Chondrocyte (in vitro differentiated cells): ENCODE measurements around the gene PRPF19. TPM values are rescaled to one million over a fixed set of nuclear protein-coding genes. Genes with fewer than 3 reads are reported as not detected.
A peak's percentile ranks its signal among the peaks of the same experiment; 100 is the strongest.

Experiments
- DNase-seq: peaks from one replicate; pipeline ENCODE4 v3.0.0; 2021; ENCODE audit warnings: mixed read lengths, low spot score
- H3K27ac Mint-ChIP-seq: one replicate; pipeline ENCODE4 v1.8.0; 2021; ENCODE audit warnings: mild to moderate bottlenecking, moderate library complexity, mixed read lengths; ENCODE audit not compliant: unreplicated experiment
- H3K27me3 Mint-ChIP-seq: 2 replicates; pipeline ENCODE4 v1.8.0; 2021; ENCODE audit warnings: low read depth, mixed read lengths
- H3K36me3 Mint-ChIP-seq: 2 replicates; pipeline ENCODE4 v1.8.0; 2021; ENCODE audit warnings: low read depth, mixed read lengths
- H3K4me1 Mint-ChIP-seq: 2 replicates; pipeline ENCODE4 v1.8.0; 2021; ENCODE audit warnings: low read depth, mild to moderate bottlenecking, mixed read lengths
- H3K4me3 Mint-ChIP-seq: one replicate; pipeline ENCODE4 v1.8.0; 2021; ENCODE audit warnings: mild to moderate bottlenecking, moderate library complexity, mixed read lengths; ENCODE audit not compliant: unreplicated experiment
- H3K9me3 Mint-ChIP-seq: 2 replicates; pipeline ENCODE4 v1.8.0; 2021; ENCODE audit warnings: low read depth, mixed read lengths
- CTCF ChIP-seq: fragments of 200-600 bp; sonication (generic); IDR thresholded peaks from 2 replicates; pipeline ENCODE4 v1.5.0; 2021; ENCODE audit warnings: antibody characterized with exemption, mild to moderate bottlenecking, moderate library complexity
- total RNA-seq: library from RNA; stranded (reverse); gene quantifications from 3 replicates; pipeline ENCODE4 v1.2.1, GENCODE V29; 2021

The PRPF19 gene
- total RNA-seq, 1 donor from 2014 or later = 51.3 TPM

- Mint-ChIP-seq H3K27me3 (peaks cover 13% of the 10 kb centered on the region), H3K4me3 (no peak overlapping the region), H3K27ac (no peak overlapping the region), H3K4me1 (peaks cover 13% of the 10 kb centered on the region), H3K36me3 (no peaks in the 10 kb centered on the region), H3K9me3 (no peaks in the 10 kb centered on the region)
- no peak for DNase-seq
- TF ChIP-seq CTCF = no peak
Measured at GRCh38 chr11:60947700-60948099, 41.3 kb upstream of the PRPF19 start.

DNA sequence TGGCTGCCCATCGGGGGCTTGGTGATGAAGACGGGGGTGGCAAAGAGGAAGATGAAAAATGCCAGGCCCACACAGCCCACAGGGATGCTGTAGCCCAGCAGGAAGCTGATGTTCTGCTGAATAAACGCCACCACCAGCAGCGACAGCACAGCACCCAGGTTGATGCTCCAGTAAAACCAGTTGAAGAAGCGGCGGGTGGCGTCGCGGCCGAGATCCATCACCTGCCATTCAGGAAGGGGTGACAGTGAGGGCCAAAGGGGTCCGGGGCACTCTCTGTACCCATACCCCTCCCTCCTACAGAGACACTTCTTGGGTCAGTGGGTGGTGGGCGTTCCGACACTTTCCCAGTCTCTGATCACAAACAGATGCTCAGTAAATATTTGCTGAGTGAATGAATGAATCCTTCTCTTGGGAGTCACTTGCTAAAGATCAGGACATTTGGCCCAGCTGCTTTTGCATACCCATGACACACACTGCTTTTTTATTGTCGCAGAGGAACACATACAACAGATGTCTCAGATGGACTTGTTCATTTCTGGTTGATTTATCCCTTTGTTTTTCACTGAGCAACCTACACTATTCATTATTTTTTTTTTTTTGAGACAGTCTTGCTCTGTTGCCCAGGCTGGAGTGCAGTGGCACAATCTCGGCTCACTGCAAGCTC is 40.3 kb upstream of the PRPF19 start:
- Mint-ChIP-seq H3K27ac (no peak overlapping the region), H3K9me3 (no peaks in the 10 kb centered on the region), H3K36me3 (no peaks in the 10 kb centered on the region), H3K4me1 (peaks cover 5% of the 10 kb centered on the region), H3K4me3 (no peak overlapping the region), H3K27me3 (peaks cover 10% of the 10 kb centered on the region)
- no peak for TF ChIP-seq CTCF
- no peak for DNase-seq

GRCh38 chr11:60945295-60945667 is 38.9 kb upstream of the PRPF19 start:
- Mint-ChIP-seq H3K36me3 (no peaks in the 10 kb centered on the region), H3K27me3 (peaks cover 7% of the 10 kb centered on the region), H3K4me1 (peaks cover 3% of the 10 kb centered on the region), H3K9me3 (no peaks in the 10 kb centered on the region), H3K27ac (no peak overlapping the region), H3K4me3 (no peak overlapping the region)
- TF ChIP-seq CTCF = no peak
- DNase-seq = no peak

GRCh38 chr11:60944490-60945294 is 38.3 kb upstream of the PRPF19 start:
- Mint-ChIP-seq H3K4me3 (no peak overlapping the region), H3K9me3 (no peaks in the 10 kb centered on the region), H3K36me3 (no peaks in the 10 kb centered on the region), H3K4me1 (peaks cover 3% of the 10 kb centered on the region), H3K27ac (no peak overlapping the region), H3K27me3 (peaks cover 6% of the 10 kb centered on the region)
- peak; percentile 54 for TF ChIP-seq CTCF
- DNase-seq = no peak

DNA sequence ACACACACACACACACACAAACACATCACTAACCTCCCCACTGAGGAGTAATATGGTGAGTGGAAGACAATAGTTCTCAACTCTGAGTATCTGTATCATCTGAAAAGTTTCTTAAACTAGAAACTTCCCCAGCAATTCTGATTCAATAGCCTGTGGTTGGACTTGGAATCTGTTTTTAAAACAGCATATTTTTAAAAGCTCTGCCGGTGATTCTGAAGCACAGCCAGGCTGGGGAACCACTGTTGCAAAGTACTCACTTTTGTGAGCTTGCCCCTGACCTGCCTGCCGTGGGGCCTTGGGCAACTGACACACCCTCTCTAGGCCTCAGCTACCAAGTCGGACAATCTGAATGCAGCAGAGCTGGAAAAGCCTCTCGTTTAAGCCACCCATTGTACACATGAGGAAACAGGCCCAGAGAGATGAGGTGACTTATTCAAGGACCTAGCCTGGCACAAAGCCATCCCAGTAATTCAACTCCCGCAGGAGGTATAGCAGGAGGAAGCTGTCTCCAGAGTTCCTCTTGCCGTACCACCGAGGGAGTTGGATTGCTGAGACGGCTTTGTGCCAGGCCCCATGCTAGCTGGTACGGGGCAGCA is 36.7 kb upstream of the PRPF19 start:
- Mint-ChIP-seq H3K27me3 (peaks cover 3% of the 10 kb centered on the region), H3K36me3 (no peaks in the 10 kb centered on the region), H3K4me1 (peaks cover 3% of the 10 kb centered on the region), H3K27ac (no peak overlapping the region), H3K4me3 (no peak overlapping the region), H3K9me3 (no peaks in the 10 kb centered on the region)
- TF ChIP-seq CTCF = no peak
- no peak for DNase-seq
